Measurements from ENCODE around the gene PRKG1. TPM values are rescaled to one million over a fixed set of nuclear protein-coding genes. Genes with fewer than 3 reads are reported as not detected.
"Not testable (repeated sequence)": the region's sequence is repeated elsewhere in the genome, so short reads cannot be mapped to it uniquely, and the experiment has no call there.

Gene PRKG1
- total RNA-seq, 1 donor from 2014 or later = 0.17 TPM

- DNase-seq (ENCODE audit: low read depth) = no peak
- no peak for TF ChIP-seq CTCF (conservative IDR thresholded peaks at IDR 0.05; ENCODE audit: low read depth, low read length)
- H3K4me3 ChIP-seq (ENCODE audit: low read depth, low read length) = no peak overlapping the region
Measured at GRCh38 chr10:51445588-51445987, 371.3 kb downstream of the PRKG1 start.

GRCh38 chr10:51447119-51447518 is 372.8 kb downstream of the PRKG1 start:
- no peak for TF ChIP-seq CTCF (conservative IDR thresholded peaks at IDR 0.05; ENCODE audit: low read depth, low read length)
- no peak for DNase-seq (ENCODE audit: low read depth)
- no peak overlapping the region for H3K4me3 ChIP-seq (ENCODE audit: low read depth, low read length)

GRCh38 chr10:51455762-51456161 is 381.5 kb downstream of the PRKG1 start:
- not testable (repeated sequence) for DNase-seq (ENCODE audit: low read depth); H3K4me3 ChIP-seq (ENCODE audit: low read depth, low read length)

GRCh38 chr10:51459476-51459875 is 385.2 kb downstream of the PRKG1 start:
- TF ChIP-seq CTCF (conservative IDR thresholded peaks at IDR 0.05; ENCODE audit: low read depth, low read length) = no peak
- no peak for DNase-seq (ENCODE audit: low read depth)
- no peak overlapping the region for H3K4me3 ChIP-seq (ENCODE audit: low read depth, low read length)

GRCh38 chr10:51462076-51462779 is 387.9 kb downstream of the PRKG1 start:
- H3K4me3 ChIP-seq (ENCODE audit: low read depth, low read length) = no peak overlapping the region
- DNase-seq (ENCODE audit: low read depth) = no peak
- no peak for TF ChIP-seq CTCF (conservative IDR thresholded peaks at IDR 0.05; ENCODE audit: low read depth, low read length)

- TF ChIP-seq CTCF (conservative IDR thresholded peaks at IDR 0.05; ENCODE audit: low read depth, low read length) = no peak
- DNase-seq (ENCODE audit: low read depth) = no peak
- H3K4me3 ChIP-seq (ENCODE audit: low read depth, low read length) = no peak overlapping the region
Measured at GRCh38 chr10:51468424-51468823, 394.1 kb downstream of the PRKG1 start.

GRCh38 chr10:51469686-51470085 is 395.4 kb downstream of the PRKG1 start:
- no peak overlapping the region for H3K4me3 ChIP-seq (ENCODE audit: low read depth, low read length)
- no peak for TF ChIP-seq CTCF (conservative IDR thresholded peaks at IDR 0.05; ENCODE audit: low read depth, low read length)
- DNase-seq (ENCODE audit: low read depth) = no peak

Data from epithelial cell of proximal tubule (primary cell).